PC-9 (cell line): ENCODE measurements around the gene ADCY2.

Experiments used
- EZH2 ChIP-seq: fragments of 200-600 bp; sonication (generic); IDR thresholded peaks from 2 replicates; pipeline ENCODE4 v1.8.0; 2017; ENCODE audit warnings: antibody characterized with exemption, low read depth
- TF ChIP-seq, protein P1 (sequence below): fragments of 200-600 bp; sonication (generic); conservative IDR thresholded peaks from 2 replicates; pipeline ENCODE4 v1.6.1; 2017; ENCODE audit warnings: mixed run types, antibody characterized with exemption, mild to moderate bottlenecking, moderate library complexity

DNA sequence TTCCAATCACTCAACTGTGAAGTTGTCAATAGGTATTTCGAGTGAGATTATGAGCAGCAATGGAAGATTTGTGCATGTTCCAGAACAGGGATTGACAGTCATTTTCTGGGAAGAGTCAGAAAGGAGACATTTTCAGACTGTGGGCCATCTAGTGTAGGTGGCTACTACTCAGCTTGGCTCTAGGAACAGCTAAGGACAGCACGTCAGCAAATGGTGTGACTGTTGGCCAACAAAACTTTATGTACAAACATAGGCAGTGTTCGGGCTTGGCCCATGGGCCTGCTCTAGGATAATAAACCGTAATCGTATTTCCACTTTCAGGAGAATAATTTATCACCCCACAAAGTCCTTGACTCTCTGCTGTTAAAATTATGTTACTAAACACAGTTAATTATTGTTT, 143.6 kb downstream of the ADCY2 start:
- TF ChIP-seq, protein P1, sequence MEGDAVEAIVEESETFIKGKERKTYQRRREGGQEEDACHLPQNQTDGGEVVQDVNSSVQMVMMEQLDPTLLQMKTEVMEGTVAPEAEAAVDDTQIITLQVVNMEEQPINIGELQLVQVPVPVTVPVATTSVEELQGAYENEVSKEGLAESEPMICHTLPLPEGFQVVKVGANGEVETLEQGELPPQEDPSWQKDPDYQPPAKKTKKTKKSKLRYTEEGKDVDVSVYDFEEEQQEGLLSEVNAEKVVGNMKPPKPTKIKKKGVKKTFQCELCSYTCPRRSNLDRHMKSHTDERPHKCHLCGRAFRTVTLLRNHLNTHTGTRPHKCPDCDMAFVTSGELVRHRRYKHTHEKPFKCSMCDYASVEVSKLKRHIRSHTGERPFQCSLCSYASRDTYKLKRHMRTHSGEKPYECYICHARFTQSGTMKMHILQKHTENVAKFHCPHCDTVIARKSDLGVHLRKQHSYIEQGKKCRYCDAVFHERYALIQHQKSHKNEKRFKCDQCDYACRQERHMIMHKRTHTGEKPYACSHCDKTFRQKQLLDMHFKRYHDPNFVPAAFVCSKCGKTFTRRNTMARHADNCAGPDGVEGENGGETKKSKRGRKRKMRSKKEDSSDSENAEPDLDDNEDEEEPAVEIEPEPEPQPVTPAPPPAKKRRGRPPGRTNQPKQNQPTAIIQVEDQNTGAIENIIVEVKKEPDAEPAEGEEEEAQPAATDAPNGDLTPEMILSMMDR, result no peak
- TF ChIP-seq EZH2, result no peak
